HepG2 (cell line): ENCODE data around the gene CA12. TPM values are rescaled to one million over a fixed set of nuclear protein-coding genes. Genes with fewer than 3 reads are reported as not detected.

Experiments
- ATAC-seq: fragments of 200-7000 bp; cut with Tn5 transposase; 3 replicates; pipeline ENCODE4 v1.9.1; 2020; ENCODE audit warnings: mild to moderate bottlenecking, moderate library complexity
- BruUV-seq: library from RNA; stranded (reverse); fragments of 400-500 nt; replicated peaks from 2 replicates; lab custom pipeline; 2021; lab: Mats Ljungman, UMichigan
- CTCF ChIA-PET: fragments of 300-600 bp; formaldehyde crosslinking; extraction: SDS; loops from one replicate; lab custom pipeline; 2021; ENCODE audit warnings: low total read pairs, inconsistent platforms, low intra/inter-chr PET ratio; lab: Yijun Ruan, JAX
- POLR2A ChIA-PET: fragments of 350-600 bp; sonication (Branson Sonifier 250); formaldehyde crosslinking; loops from one replicate; lab custom pipeline; 2020; ENCODE audit warnings: antibody characterized with exemption, inconsistent platforms; lab: Yijun Ruan, JAX
- DNase-seq: peaks from one replicate; pipeline ENCODE4 v3.0.0-alpha.2; 2015; ENCODE audit warnings: low spot score
- FAIRE-seq: peaks from 3 replicates; lab custom pipeline; 2011; peaks lifted over from hg19 to GRCh38; lab: Jason Lieb, UNC
- H2AFZ ChIP-seq: one replicate; pipeline ENCODE4 v1.6.1; 2011; ENCODE audit warnings: low read length, inconsistent platforms
- H3K27ac ChIP-seq: fragments of 300-600 bp; 3 replicates; pipeline ENCODE4 v1.8.0; 2011; ENCODE audit warnings: mixed run types, mild to moderate bottlenecking, mixed read lengths, low read length, inconsistent platforms; ENCODE audit not compliant: insufficient read depth; ENCODE audit errors: extremely low read length
- H3K27me3 ChIP-seq, 2 experiments: fragments of 200-600 bp in 1 of 2; 2 replicates in 1 of 2; 3 replicates in 1 of 2; pipeline versions ENCODE4 v1.6.0 to v1.8.0; 2011; ENCODE audit warnings: low read length in 2 of 2, mild to moderate bottlenecking in 2 of 2, moderate library complexity in 2 of 2, inconsistent platforms in 1 of 2; ENCODE audit not compliant: insufficient read depth in 2 of 2, control insufficient read depth in 1 of 2
- H3K36me3 ChIP-seq, 2 experiments: fragments of 200-600 bp in 1 of 2; replicated peaks in 1 of 2; 2 replicates in 1 of 2; 3 replicates in 1 of 2; pipeline versions ENCODE4 v1.5.1 to v1.8.0; 2011; ENCODE audit warnings: low read length in 2 of 2, inconsistent platforms in 1 of 2; ENCODE audit not compliant: insufficient read depth in 2 of 2, control insufficient read depth in 1 of 2
- H3K4me1 ChIP-seq: 2 replicates; pipeline ENCODE4 v1.5.1; 2012; ENCODE audit warnings: low read length, inconsistent platforms; ENCODE audit not compliant: insufficient read depth
- H3K4me2 ChIP-seq: 2 replicates; pipeline ENCODE4 v1.6.0; 2011; ENCODE audit warnings: low read depth, low read length, inconsistent platforms
- H3K4me3 ChIP-seq, 3 experiments: fragments of 200-600 bp in 1 of 3; sonication (generic), shearing (Covaris generic) in 1 of 3; replicated peaks in 1 of 3; 2 replicates each; pipeline ENCODE4 v1.5.1; 2011 to 2016; ENCODE audit warnings: low read length in 3 of 3, inconsistent platforms in 2 of 3, low read depth in 2 of 3, mild to moderate bottlenecking in 2 of 3, control low read depth in 1 of 3, mixed read lengths in 1 of 3; ENCODE audit not compliant: insufficient read depth in 1 of 3
- H3K79me2 ChIP-seq: one replicate; pipeline ENCODE4 v1.6.1; 2011; ENCODE audit warnings: low read length, inconsistent platforms; ENCODE audit not compliant: insufficient read depth
- H3K9ac ChIP-seq: 2 replicates; pipeline ENCODE4 v1.6.0; 2011; ENCODE audit warnings: mild to moderate bottlenecking, low read depth, low read length, inconsistent platforms; ENCODE audit not compliant: insufficient read depth
- H3K9me3 ChIP-seq: 2 replicates; pipeline ENCODE4 v1.5.1; 2012; ENCODE audit warnings: mild to moderate bottlenecking, low read length
- H4K20me1 ChIP-seq: 2 replicates; pipeline ENCODE4 v1.6.0; 2011; ENCODE audit warnings: inconsistent platforms, mild to moderate bottlenecking, low read length, moderate library complexity; ENCODE audit not compliant: insufficient read depth
- HOXD1 ChIP-seq: sonication (generic); formaldehyde crosslinking; IDR thresholded peaks from 2 replicates; pipeline ENCODE4 v1.5.0; 2020; ENCODE audit warnings: missing genetic modification reagents
- TAF15 ChIP-seq: fragments of 200-400 bp; formaldehyde crosslinking; IDR thresholded peaks from one replicate; pipeline ENCODE4 v1.6.1; 2018; ENCODE audit warnings: mild to moderate bottlenecking, low read depth, low read length; ENCODE audit not compliant: poor library complexity, severe bottlenecking
- TBX3 ChIP-seq: fragments of 450-650 bp; IDR thresholded peaks from 2 replicates; pipeline ENCODE4 v1.6.1; 2017; ENCODE audit warnings: antibody characterized with exemption, mild to moderate bottlenecking, inconsistent platforms, borderline replicate concordance
- ZNF607 ChIP-seq: sonication (generic); formaldehyde crosslinking; IDR thresholded peaks from 2 replicates; pipeline ENCODE4 v1.5.1; 2020; ENCODE audit warnings: missing genetic modification reagents, mild to moderate bottlenecking, borderline replicate concordance
- ZZZ3 ChIP-seq: sonication (generic); formaldehyde crosslinking; IDR thresholded peaks from 2 replicates; pipeline ENCODE4 v1.4.0; 2020; ENCODE audit warnings: missing genetic modification reagents, mild to moderate bottlenecking, borderline replicate concordance
- WGBS: methylation state at CpG from one replicate; pipeline ENCODE4 v1.1.6; 2017; ENCODE audit warnings: low lambda C conversion rate; 5-methylcytosine and 5-hydroxymethylcytosine counted together
- in situ Hi-C: cut with HindIII; loops from 2 replicates; pipeline ENCODE4 v1.10.0; 2017; ENCODE audit warnings: low pct_unique_long_range_greater_than_20kb; ENCODE audit not compliant: extremely low pct_ligation_motif_present
- intact Hi-C: fragments of 100-400 bp; cut with micrococcal nuclease; formaldehyde crosslinking; loops from one replicate; pipeline ENCODE4 v1.10.0; 2022; ENCODE audit not compliant: unreplicated experiment
- polyA plus RNA-seq, 8 experiments: library from polyadenylated mRNA; depleted of rRNA in 3 of 8; stranded (reverse) in 7 of 8; unstranded in 1 of 8; fragments of >200 nt; fragmentation: Illumina TruSeq in 4 of 8; extraction: Trizol in 4 of 8; gene quantifications; 2 replicates each; pipeline versions ENCODE4 v1.2.1 to v1.2.3, GENCODE V29; 2011 to 2016; ENCODE audit warnings: low read depth in 4 of 8, missing spikeins in 1 of 8, mixed read lengths in 1 of 8; ENCODE audit not compliant: insufficient read depth in 1 of 8
- total RNA-seq, 5 experiments: library from RNA; depleted of rRNA; stranded (reverse); fragments of >200 nt; fragmentation: Illumina TruSeq; extraction: Trizol; gene quantifications; 2 replicates each; pipeline ENCODE4 v1.2.3, GENCODE V29; 2016; ENCODE audit warnings: low read depth in 1 of 5
- TF ChIP-seq, protein P1 (sequence below): sonication (generic); formaldehyde crosslinking; IDR thresholded peaks from 2 replicates; pipeline ENCODE4 v1.8.0; 2022; ENCODE audit warnings: missing genetic modification reagents, mild to moderate bottlenecking, moderate library complexity, borderline replicate concordance
- TF ChIP-seq, protein P2 (sequence below): sonication (generic); formaldehyde crosslinking; IDR thresholded peaks from 2 replicates; pipeline ENCODE4 v1.5.1; 2020; ENCODE audit warnings: missing genetic modification reagents, mild to moderate bottlenecking, borderline replicate concordance
- TF ChIP-seq, protein P3 (sequence below): sonication (generic); formaldehyde crosslinking; IDR thresholded peaks from 2 replicates; pipeline ENCODE4 v1.9.0; 2021; ENCODE audit warnings: missing genetic modification reagents, mild to moderate bottlenecking, borderline replicate concordance
- TF ChIP-seq, protein P4 (sequence below): sonication (generic); formaldehyde crosslinking; conservative IDR thresholded peaks from 2 replicates; pipeline ENCODE4 v1.4.0; 2020; ENCODE audit warnings: missing genetic modification reagents
- TF ChIP-seq, protein P5 (sequence below): sonication (generic); formaldehyde crosslinking; IDR thresholded peaks from 2 replicates; pipeline ENCODE4 v1.4.0; 2020; ENCODE audit warnings: missing genetic modification reagents
- TF ChIP-seq, protein P6 (sequence below): sonication (generic); formaldehyde crosslinking; IDR thresholded peaks from 2 replicates; pipeline ENCODE4 v1.5.0; 2020; ENCODE audit warnings: missing genetic modification reagents

Gene CA12
- total and polyA plus RNA-seq, 2 of the 13 experiments (the other 11 are each of a cell fraction or from before 2014, with no cell fraction given) = 0.07 to 0.20 TPM

DNA sequence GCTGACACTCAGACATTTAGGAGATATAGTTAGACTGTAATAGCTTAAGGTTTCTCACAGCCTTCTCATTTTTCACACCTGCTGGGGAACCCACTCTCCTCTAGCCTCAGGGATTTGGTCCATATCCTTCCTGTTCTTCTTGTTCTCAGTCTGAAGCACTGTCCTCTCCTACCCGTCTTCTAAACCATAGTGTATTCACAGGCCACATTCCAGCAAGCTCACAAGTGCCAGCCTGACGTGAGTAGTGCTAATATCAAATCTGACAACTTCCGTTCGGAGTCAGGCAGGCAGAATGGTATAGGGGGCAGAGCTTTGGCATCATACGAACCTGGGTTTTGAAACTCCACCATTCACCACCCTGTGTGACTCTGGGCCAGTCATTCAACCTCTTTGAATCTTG is 6.9 kb upstream of the CA12 start:
- no peaks in the 10 kb centered on the region for H3K79me2 ChIP-seq
- in situ Hi-C loops (no loop called here), intact Hi-C loops (no loop called here)
- ATAC-seq (no peak), FAIRE-seq (no peak), DNase-seq (no peak)
- no peaks in the 10 kb centered on the region for H3K9me3 ChIP-seq
- no peaks in the 10 kb centered on the region for H3K36me3 ChIP-seq
- peaks cover 19% of the 10 kb centered on the region for H3K4me1 ChIP-seq
- CTCF ChIA-PET = no interaction called here
- no peak overlapping the region for H3K4me2 ChIP-seq
- H3K27me3 ChIP-seq = peaks cover 0 to 39% of the 10 kb centered on the region in 2 experiments; a peak in 1 of 5 replicates
- WGBS = 54% methylated on average over 5 of the region's 5 CpGs
- no peaks in the 10 kb centered on the region for H4K20me1 ChIP-seq
- H3K9ac ChIP-seq = no peak overlapping the region
- H2AFZ ChIP-seq = no peak overlapping the region
- H3K4me3 ChIP-seq = no peak overlapping the region
- no peak overlapping the region for H3K27ac ChIP-seq
- POLR2A ChIA-PET = interaction anchor here (1.7 kb wide), 1 partner anchor 8 kb away, joined by 3 read pairs; no protein-coding TSS in a partner anchor
- BruUV-seq = no TSS peak
- TF ChIP-seq, protein P1, sequence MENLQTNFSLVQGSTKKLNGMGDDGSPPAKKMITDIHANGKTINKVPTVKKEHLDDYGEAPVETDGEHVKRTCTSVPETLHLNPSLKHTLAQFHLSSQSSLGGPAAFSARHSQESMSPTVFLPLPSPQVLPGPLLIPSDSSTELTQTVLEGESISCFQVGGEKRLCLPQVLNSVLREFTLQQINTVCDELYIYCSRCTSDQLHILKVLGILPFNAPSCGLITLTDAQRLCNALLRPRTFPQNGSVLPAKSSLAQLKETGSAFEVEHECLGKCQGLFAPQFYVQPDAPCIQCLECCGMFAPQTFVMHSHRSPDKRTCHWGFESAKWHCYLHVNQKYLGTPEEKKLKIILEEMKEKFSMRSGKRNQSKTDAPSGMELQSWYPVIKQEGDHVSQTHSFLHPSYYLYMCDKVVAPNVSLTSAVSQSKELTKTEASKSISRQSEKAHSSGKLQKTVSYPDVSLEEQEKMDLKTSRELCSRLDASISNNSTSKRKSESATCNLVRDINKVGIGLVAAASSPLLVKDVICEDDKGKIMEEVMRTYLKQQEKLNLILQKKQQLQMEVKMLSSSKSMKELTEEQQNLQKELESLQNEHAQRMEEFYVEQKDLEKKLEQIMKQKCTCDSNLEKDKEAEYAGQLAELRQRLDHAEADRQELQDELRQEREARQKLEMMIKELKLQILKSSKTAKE = no peak
- TF ChIP-seq, protein P2, sequence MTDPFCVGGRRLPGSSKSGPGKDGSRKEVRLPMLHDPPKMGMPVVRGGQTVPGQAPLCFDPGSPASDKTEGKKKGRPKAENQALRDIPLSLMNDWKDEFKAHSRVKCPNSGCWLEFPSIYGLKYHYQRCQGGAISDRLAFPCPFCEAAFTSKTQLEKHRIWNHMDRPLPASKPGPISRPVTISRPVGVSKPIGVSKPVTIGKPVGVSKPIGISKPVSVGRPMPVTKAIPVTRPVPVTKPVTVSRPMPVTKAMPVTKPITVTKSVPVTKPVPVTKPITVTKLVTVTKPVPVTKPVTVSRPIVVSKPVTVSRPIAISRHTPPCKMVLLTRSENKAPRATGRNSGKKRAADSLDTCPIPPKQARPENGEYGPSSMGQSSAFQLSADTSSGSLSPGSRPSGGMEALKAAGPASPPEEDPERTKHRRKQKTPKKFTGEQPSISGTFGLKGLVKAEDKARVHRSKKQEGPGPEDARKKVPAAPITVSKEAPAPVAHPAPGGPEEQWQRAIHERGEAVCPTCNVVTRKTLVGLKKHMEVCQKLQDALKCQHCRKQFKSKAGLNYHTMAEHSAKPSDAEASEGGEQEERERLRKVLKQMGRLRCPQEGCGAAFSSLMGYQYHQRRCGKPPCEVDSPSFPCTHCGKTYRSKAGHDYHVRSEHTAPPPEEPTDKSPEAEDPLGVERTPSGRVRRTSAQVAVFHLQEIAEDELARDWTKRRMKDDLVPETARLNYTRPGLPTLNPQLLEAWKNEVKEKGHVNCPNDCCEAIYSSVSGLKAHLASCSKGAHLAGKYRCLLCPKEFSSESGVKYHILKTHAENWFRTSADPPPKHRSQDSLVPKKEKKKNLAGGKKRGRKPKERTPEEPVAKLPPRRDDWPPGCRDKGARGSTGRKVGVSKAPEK (CRISPR knock-in tag) = no peak
- TF ChIP-seq, protein P3, sequence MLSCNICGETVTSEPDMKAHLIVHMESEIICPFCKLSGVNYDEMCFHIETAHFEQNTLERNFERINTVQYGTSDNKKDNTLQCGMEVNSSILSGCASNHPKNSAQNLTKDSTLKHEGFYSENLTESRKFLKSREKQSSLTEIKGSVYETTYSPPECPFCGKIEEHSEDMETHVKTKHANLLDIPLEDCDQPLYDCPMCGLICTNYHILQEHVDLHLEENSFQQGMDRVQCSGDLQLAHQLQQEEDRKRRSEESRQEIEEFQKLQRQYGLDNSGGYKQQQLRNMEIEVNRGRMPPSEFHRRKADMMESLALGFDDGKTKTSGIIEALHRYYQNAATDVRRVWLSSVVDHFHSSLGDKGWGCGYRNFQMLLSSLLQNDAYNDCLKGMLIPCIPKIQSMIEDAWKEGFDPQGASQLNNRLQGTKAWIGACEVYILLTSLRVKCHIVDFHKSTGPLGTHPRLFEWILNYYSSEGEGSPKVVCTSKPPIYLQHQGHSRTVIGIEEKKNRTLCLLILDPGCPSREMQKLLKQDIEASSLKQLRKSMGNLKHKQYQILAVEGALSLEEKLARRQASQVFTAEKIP = no peak
- TF ChIP-seq TAF15 (no peak), ZZZ3 (CRISPR knock-in tag) (no peak), TBX3 (no peak), HOXD1 (no peak), ZNF607 (no peak)
- TF ChIP-seq, protein P4, sequence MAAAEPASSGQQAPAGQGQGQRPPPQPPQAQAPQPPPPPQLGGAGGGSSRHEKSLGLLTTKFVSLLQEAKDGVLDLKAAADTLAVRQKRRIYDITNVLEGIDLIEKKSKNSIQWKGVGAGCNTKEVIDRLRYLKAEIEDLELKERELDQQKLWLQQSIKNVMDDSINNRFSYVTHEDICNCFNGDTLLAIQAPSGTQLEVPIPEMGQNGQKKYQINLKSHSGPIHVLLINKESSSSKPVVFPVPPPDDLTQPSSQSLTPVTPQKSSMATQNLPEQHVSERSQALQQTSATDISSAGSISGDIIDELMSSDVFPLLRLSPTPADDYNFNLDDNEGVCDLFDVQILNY (CRISPR knock-in tag) = no peak
- TF ChIP-seq, protein P5, sequence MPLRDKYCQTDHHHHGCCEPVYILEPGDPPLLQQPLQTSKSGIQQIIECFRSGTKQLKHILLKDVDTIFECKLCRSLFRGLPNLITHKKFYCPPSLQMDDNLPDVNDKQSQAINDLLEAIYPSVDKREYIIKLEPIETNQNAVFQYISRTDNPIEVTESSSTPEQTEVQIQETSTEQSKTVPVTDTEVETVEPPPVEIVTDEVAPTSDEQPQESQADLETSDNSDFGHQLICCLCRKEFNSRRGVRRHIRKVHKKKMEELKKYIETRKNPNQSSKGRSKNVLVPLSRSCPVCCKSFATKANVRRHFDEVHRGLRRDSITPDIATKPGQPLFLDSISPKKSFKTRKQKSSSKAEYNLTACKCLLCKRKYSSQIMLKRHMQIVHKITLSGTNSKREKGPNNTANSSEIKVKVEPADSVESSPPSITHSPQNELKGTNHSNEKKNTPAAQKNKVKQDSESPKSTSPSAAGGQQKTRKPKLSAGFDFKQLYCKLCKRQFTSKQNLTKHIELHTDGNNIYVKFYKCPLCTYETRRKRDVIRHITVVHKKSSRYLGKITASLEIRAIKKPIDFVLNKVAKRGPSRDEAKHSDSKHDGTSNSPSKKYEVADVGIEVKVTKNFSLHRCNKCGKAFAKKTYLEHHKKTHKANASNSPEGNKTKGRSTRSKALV = no peak
- TF ChIP-seq, protein P6, sequence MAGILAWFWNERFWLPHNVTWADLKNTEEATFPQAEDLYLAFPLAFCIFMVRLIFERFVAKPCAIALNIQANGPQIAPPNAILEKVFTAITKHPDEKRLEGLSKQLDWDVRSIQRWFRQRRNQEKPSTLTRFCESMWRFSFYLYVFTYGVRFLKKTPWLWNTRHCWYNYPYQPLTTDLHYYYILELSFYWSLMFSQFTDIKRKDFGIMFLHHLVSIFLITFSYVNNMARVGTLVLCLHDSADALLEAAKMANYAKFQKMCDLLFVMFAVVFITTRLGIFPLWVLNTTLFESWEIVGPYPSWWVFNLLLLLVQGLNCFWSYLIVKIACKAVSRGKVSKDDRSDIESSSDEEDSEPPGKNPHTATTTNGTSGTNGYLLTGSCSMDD (CRISPR knock-in tag) = no peak
